A549 (cell line): Measurements from ENCODE around the gene KRTAP12-4.

Source experiments
- CEBPB ChIP-seq, 2 experiments: fragments of >200 bp in 1 of 2; sonication (Bioruptor Twin) in 1 of 2; formaldehyde crosslinking in 1 of 2; IDR thresholded peaks; 2 replicates each; pipeline ENCODE4 v1.6.1; 2012 to 2016
- CHD4 ChIP-seq: fragments of 200-600 bp; sonication (generic); IDR thresholded peaks from 2 replicates; pipeline ENCODE4 v1.6.1; 2016; ENCODE audit warnings: antibody characterized with exemption, mild to moderate bottlenecking, borderline replicate concordance
- EP300 ChIP-seq, 2 experiments: fragments of >200 bp; sonication (Bioruptor Twin); formaldehyde crosslinking; IDR thresholded peaks; 2 replicates in 1 of 2; 3 replicates in 1 of 2; pipeline ENCODE4 v1.6.1; 2016 to 2017
- HDAC2 ChIP-seq: fragments of 200-600 bp; sonication (generic); IDR thresholded peaks from 2 replicates; pipeline ENCODE4 v1.6.1; 2016
- MAZ ChIP-seq: fragments of 150-350 bp; IDR thresholded peaks from 2 replicates; pipeline ENCODE4 v1.6.1; 2014; ENCODE audit warnings: antibody characterized with exemption, low read depth, low read length, borderline replicate concordance
- MYC ChIP-seq: IDR thresholded peaks from 2 replicates; pipeline ENCODE4 v1.6.1; 2012; ENCODE audit warnings: mild to moderate bottlenecking, inconsistent platforms, low read length, improper control_type of control experiment, borderline replicate concordance
- NFE2L2 ChIP-seq: fragments of 150-350 bp; conservative IDR thresholded peaks from 2 replicates; pipeline ENCODE4 v1.6.1; 2014; ENCODE audit warnings: low read length
- NR3C1 ChIP-seq: fragments of >200 bp; sonication (Bioruptor Twin); formaldehyde crosslinking; IDR thresholded peaks from 3 replicates; pipeline ENCODE4 v1.6.1; 2017
- POLR2A ChIP-seq: IDR thresholded peaks from 2 replicates; pipeline ENCODE4 v1.6.1; 2012; ENCODE audit warnings: mild to moderate bottlenecking, low read length
- RCOR1 ChIP-seq: fragments of 150-350 bp; IDR thresholded peaks from 2 replicates; pipeline ENCODE4 v1.6.1; 2014; ENCODE audit warnings: antibody characterized with exemption, low read length, low read depth
- TF ChIP-seq, protein P1 (sequence below): fragments of >200 bp; sonication (Bioruptor Twin); formaldehyde crosslinking; IDR thresholded peaks from 3 replicates; pipeline ENCODE4 v1.5.1; 2016
- TF ChIP-seq, protein P2 (sequence below): fragments of >200 bp; sonication (Bioruptor Twin); formaldehyde crosslinking; IDR thresholded peaks from 2 replicates; pipeline ENCODE4 v1.6.1; 2016
- TF ChIP-seq, protein P3 (sequence below): IDR thresholded peaks from 2 replicates; pipeline ENCODE4 v1.6.1; 2012

DNA sequence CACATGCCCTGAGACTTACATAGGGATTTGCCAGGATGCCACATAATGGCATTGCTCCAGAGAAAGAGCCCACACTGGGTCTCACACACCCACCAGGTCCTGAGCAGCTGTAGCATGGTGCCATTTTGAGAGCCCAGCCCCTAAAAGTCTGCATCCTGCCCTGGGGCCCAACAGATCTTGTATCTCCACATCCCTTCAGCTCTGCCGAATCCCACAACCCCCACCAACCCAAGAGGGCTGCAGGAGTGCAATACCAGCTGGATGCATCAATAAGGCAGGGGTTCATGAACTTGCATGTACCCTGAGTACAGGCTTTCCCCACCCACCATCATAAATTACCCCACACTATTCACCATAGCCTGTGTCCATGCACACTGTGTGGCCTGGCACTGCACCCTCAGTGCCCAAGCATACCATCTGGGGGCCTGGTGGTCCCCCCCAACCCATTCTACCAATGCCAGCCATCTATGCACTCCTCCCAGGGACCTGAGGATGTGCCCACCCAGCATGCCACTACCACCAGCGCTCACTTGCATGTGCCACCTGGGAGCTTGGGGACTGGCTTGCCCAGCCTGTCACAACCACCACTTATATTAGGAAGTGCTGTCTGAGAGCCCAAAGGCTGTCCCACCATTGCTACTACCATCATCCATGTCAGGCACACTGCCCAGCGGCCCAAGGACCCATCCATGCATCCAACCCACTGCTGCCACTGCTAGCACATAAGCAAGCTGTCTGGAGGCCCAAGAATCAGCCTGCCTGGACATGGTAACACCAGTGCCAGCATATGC, 16.4 kb upstream of the KRTAP12-4 start:
- no peak for TF ChIP-seq POLR2A
- TF ChIP-seq, protein P1, sequence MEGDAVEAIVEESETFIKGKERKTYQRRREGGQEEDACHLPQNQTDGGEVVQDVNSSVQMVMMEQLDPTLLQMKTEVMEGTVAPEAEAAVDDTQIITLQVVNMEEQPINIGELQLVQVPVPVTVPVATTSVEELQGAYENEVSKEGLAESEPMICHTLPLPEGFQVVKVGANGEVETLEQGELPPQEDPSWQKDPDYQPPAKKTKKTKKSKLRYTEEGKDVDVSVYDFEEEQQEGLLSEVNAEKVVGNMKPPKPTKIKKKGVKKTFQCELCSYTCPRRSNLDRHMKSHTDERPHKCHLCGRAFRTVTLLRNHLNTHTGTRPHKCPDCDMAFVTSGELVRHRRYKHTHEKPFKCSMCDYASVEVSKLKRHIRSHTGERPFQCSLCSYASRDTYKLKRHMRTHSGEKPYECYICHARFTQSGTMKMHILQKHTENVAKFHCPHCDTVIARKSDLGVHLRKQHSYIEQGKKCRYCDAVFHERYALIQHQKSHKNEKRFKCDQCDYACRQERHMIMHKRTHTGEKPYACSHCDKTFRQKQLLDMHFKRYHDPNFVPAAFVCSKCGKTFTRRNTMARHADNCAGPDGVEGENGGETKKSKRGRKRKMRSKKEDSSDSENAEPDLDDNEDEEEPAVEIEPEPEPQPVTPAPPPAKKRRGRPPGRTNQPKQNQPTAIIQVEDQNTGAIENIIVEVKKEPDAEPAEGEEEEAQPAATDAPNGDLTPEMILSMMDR = no peak
- TF ChIP-seq, protein P2, sequence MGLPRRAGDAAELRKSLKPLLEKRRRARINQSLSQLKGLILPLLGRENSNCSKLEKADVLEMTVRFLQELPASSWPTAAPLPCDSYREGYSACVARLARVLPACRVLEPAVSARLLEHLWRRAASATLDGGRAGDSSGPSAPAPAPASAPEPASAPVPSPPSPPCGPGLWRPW = no peak
- no peak for TF ChIP-seq MAZ
- TF ChIP-seq NR3C1 = no peak
- TF ChIP-seq EP300 (IDR thresholded peaks at IDR 0.05) = no peak
- TF ChIP-seq NFE2L2 = no peak
- no peak for TF ChIP-seq MYC
- TF ChIP-seq, protein P3, sequence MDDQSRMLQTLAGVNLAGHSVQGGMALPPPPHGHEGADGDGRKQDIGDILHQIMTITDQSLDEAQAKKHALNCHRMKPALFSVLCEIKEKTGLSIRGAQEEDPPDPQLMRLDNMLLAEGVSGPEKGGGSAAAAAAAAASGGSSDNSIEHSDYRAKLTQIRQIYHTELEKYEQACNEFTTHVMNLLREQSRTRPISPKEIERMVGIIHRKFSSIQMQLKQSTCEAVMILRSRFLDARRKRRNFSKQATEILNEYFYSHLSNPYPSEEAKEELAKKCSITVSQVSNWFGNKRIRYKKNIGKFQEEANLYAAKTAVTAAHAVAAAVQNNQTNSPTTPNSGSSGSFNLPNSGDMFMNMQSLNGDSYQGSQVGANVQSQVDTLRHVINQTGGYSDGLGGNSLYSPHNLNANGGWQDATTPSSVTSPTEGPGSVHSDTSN = no peak
- no peak for TF ChIP-seq CEBPB (IDR thresholded peaks at IDR 0.05)
- no peak for TF ChIP-seq HDAC2
- no peak for TF ChIP-seq CHD4
- no peak for TF ChIP-seq RCOR1
